Endothelial cell of hepatic sinusoid (primary cell): ENCODE measurements around the gene C6orf89.

Source experiments
- in situ Hi-C: cut with HindIII; loops from 2 replicates; pipeline ENCODE4 v1.10.0; 2017; ENCODE audit warnings: low sequenced_read_pairs

The C6orf89 gene

DNA sequence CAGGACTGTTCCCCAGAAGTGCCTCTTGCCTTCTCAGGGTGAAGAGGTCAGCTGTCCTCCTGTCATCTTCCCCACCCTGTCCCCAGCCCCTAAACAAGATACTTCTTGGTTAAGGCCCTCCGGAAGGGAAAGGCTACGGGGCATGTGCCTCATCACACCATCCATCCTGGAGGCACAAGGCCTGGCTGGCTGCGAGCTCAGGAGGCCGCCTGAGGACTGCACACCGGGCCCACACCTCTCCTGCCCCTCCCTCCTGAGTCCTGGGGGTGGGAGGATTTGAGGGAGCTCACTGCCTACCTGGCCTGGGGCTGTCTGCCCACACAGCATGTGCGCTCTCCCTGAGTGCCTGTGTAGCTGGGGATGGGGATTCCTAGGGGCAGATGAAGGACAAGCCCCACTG is 78.6 kb downstream of the C6orf89 start:
- in situ Hi-C loops = no loop called here

DNA sequence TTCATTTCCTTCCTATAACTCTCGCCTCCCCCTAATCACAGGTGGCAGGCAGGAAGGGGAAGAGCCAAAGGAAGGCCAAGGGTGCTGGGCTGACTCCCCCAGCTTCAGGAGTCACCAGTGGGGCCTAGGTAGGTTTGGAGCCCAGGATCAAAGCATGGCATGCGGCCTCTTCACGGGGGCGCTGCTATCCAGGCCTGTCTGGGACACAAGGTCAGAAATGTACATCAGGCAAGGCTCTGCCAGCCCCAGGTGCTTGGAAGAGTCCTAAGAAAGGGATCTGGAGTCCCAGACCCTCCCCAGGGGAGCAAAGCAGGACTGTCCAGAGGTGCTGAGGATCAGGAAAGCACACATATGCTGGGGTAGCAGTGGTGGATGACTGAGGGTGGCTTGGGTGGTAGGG is 79.2 kb downstream of the C6orf89 start:
- in situ Hi-C loops = no loop called here

DNA sequence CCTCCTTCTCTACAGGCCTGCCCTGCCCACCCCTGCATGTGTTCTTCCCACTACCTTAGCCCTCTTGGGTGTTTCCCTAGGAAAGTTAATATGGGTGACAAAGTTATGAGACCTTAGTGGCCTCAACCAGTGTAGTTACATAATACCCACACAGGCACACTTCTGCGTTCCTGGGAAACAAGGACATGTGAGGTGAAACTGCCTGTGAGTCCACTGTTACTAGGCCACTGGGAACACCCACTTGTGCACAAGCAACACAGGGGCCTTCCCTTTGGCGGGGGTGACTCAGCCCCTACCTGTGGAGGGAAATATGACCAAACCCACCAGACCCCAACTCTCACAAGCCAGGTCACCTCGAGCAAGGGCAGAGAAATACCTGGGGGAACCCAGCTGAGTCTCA is 81.5 kb downstream of the C6orf89 start:
- in situ Hi-C loops = no loop called here

DNA sequence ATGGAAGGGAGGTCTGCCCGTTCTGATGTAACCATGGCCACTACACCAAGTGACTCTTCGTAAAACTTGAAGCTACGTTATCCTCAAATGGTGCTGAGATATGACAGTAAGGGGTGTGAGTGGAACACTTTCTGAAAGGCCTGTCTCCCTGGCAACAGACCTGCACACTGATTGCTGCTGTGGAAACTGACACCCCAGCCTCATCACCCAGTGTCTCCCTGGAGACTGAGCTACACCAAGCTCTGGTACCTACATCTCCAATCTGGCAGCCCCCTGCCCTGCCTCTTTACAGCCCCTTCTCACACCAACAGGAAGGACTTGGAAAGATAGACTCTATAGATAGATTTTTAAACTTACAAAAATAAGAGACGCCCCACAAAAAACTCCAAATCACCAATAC is 82.0 kb downstream of the C6orf89 start:
- in situ Hi-C loops = no loop called here

DNA sequence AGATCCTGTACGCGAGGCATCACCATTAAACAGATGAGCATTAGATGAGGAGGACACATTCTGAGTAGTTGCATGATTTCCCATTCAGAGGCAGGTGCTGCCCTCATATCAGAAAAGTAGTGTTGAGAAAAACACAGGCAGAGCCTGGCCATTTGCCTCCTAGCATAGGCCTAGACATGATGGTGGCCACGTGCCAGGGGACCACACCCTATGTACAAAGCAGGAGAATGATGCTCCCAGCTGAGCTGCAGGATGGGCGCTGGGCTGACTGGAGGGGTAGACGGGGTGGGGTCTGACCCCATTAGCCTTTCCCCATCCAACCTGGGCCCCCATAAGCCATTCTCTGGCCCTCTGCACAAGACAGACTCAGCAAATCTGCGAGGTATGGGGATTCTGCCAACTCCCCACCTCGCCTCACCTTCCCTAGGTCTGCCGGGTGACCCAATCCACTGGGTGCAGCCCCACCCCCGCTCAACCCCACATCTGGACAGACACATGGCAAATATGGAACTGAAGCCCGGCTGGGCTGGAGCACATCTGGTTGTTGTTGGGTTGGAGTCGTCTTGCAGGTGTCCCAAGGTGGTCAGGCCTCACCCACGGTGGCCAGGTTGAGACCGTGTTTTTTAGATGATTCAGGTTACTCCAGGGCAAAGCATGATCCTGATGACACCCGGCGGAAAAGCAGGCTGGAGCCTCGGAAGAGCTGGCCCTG is 82.7 kb downstream of the C6orf89 start:
- in situ Hi-C loops = no loop called here

DNA sequence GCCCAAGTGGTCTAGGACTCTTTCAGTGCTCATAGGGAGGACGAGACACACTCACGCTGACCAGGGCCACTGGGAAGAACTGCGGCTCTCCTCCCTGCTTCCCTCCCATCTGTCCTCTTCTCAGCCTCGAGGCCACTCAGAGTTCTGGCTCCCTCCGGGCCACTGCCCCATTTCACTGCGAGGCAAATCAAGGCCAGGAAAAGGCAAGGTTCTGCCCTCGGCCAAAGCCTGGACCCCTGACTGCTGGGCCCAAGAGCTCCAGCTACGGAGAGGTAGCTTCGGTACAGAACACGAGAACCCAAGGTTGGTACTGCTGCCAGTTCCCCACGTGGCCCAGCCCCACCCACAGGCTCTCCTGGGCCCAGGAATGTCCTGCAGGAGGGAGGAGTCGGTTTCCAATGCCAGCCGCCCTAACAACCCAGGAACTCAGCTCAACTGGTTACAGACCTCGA is 83.5 kb downstream of the C6orf89 start:
- in situ Hi-C loops = no loop called here

DNA sequence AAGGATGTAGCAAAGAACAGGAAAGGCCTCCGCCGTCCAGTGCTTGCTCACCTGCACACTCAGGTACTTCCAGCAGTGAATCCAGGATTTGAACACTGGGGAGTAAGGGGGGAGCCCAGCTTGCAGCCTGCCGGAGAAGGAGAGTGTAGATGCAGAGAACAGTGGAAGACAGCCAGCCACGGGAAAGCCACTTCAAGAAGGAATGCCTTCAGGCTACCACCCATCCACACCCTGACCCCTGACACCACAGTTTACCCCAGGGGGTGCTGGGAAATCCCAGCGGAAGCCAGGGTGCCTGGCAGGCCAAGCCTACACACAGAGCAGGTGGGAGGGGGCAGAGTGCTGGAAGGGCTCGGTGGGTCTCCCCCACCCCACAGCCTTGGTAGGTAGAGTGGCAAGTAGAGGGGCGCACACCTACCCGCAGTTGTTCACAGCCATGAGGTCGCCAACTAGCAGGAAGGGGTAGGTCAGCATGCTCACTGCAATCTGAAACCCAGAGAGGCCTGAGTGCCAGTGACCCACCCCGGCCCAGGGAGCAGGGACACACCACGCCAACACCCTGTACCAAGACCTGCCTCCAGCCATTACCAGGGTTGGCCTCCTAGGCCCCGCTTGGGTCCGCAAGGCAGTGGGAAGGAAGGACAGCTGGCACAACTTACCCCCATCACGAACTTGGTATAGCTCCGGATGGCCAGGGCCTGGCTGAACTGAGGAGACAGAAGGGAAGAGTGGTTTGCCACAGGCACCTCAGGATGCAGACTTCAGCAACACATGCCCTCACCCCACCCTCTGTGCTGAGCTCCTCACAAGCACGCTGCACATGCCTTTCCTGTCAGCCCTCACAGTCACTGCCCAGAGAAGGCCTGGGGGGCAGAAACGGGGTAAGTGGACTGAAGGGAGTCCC is 84.5 kb downstream of the C6orf89 start:
- in situ Hi-C loops = no loop called here

DNA sequence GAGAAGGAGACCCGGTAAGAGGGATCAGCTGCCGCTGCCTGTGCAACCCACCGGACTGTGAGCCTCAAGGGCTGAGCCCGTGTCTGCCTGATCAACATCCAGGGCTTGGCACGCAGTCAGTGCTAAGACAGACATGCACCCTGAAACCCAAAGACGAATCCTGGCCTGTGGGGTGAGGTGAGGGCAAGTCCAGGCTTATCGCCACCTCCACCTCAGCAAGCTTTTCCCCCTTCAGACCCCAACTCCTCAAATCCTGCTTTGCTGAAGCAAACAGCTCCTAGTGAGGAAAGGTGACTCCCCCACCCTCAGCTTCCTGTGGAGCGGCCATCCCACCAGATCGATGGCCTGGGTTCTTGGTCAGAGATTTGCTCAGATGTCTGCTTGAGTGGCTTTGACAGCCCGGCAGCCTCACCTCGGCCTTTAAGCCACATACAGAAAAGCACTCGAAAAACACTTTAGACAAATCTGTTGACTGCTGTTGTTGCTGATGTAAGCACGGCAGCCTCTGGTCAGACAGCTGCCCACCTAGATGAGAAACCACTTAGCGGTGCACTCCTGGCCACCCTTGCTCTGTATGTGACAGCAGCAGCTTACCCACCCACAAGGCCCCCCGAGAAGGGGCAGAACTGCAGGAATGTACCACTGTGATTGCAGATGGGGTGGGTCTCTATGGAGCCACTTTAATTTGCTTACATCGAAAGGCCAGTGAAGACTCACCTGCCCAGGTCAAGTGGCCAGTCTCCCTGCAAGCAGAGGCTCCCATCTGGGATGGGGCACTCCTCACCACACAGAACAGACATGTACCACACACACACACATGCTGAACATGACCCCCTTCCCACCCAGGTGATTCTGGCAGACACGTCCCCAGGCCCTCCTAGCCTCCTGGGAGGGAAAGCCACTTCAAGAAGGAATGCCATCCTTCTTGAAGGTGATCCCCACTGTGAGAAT is 85.4 kb downstream of the C6orf89 start:
- in situ Hi-C loops = no loop called here

DNA sequence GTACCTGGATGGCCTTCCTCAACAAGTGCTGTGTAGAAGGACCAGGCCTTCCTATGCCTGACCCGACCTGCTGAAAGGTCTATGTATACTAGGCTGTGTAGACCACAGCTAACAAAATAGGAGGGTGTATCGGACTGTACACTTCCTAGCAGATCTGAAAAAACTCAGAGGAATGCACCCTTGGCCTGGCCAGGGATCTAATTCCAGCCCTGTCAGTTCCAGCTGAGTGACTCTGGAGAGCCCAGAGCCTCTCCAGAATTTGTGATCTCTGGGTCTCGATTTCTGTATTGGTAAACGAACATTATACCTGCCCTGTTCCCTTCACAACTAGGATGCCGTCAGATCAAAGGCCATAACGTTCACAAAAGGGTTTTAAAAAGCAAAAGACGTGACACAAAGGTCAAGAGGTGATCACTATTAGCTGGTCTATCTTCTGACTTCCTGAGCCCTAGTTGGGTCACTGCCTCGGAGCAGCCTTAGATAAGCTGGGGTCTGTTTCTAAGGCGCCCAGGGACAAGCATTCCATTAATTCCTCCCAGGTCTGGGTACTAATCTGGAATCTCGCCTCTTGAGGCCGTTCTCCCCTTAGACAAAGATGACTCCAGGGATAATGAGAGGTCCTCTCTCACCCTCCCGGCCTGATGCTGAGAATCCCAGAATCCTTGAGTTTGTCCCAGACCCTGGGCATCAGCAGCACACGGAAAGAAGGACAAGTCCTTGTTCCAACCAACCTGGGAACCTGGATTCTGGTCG is 86.3 kb downstream of the C6orf89 start:
- in situ Hi-C loops = no loop called here

DNA sequence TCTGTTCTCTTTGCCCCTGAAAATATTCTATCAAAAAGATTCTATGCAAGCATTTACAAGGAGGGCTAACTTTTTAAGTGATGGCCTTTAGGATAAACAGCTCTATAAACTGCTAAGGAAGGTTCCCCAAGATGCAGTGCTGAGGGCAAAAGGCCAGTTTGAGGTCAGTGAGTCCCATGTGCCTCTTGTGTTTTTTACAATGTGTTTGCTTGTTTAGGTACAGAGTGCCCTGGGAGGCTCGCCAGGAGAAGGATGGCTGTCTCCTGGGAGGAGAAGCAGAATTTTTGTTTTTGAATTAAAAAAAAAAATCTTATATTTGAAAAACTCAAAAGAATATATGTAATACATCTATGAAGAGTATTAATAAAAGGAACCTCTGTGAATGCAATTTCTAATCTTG is 87.4 kb downstream of the C6orf89 start:
- in situ Hi-C loops = no loop called here

DNA sequence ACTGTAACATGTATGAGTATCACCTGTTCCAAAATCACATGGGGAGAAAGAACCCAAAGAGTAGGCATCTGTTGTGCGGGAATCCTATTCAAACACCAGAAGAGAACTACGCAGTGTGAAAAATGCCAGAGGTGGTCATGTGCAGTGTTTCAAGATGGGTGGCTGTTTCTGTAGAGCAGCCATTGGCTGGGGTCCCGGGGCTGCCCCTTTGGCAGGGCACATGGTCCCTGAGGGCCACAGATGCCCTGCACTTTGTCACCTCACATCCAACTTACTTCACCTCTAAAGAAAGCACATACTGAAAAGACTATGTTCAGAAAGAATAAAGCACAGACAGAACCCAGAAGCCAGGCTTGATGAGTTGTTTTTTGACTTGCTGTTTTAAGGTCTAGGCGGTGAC is 87.9 kb downstream of the C6orf89 start:
- in situ Hi-C loops = no loop called here

DNA sequence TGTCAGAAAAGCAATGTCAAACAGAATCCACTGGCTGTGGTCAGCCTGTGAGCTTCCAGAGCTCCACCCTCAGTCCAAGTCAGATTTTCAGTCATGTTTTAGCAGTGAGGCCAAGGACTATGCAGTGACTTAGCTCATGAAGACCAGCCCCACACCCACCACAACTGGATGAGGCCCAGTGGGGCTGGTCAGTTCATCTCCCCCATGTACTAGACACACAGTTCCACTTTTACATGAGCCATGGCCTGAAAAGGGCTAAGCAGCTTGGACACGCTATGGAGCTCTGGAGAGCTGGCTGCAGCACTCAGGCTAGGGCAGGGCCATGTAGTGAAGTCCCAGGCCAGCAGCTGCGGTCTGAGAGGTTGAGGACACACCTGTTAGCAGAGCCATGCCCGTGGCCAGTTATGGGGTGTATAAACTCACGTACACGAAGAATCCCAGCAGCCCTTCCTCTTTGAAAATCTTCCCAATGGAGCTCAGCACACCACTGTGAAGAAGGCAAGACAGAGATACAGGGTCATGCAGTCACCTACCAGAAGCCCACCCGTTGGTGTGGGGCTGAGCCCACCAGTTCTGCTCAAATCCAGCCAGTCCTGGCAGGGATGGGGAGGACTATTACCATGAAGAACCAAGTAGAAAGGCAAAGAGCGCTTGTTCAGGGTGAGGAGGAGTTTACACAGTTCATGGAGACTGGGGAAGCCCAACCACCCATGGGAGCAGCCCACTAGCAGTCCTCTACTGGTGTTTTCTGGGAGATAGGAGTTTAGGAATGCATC is 89.7 kb downstream of the C6orf89 start:
- in situ Hi-C loops = no loop called here

DNA sequence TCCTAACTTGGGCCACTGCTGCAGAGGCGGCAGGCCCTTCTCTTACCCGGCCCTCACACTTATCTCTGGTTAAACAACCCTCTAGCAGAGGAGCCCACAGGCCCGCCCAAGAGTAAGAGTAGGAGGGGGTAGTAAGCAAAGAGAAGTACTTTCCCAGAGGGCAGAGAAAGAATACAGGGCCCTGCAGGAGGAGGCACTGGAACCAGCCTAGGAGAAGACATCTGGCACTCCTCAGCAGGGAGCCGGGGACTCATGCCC is 90.2 kb downstream of the C6orf89 start:
- in situ Hi-C loops = no loop called here

DNA sequence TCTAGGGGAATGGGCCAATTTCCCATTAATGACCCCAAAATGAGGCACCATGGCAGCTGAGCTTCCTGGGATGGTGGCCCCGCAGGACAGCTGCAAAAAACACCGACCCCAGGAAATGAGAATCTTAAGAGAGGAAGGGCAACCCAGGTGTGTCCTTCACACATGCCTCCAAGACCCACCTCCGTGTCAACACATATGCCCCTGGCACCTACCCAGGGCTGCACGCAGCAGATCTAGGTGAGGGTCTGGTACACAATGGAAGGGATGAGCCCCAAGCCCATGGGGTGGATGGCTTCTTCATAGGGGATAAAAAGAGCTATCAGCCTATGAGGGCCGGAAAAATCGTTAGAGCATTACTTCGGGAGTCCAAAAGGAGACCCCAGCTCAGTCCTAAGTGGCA is 90.8 kb downstream of the C6orf89 start:
- in situ Hi-C loops = no loop called here

DNA sequence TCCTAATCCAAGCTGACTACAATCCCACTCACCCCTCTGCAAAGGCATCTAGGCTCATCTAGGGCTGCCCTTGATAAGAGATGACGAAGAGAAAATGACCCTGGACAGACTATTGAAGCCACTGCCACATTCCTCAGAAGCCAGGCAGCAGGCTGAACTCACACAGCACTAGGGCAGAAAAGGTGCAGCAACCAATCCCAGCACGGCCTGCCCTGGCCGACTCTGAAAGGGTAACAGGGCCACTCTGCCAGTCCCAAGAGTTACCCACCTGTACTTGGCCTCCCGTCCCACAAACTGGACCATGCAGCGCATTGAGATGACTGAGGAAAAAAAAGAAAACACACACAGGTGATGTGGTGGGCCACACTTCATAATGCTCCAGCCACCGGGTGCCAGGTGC is 91.2 kb downstream of the C6orf89 start:
- in situ Hi-C loops = no loop called here

DNA sequence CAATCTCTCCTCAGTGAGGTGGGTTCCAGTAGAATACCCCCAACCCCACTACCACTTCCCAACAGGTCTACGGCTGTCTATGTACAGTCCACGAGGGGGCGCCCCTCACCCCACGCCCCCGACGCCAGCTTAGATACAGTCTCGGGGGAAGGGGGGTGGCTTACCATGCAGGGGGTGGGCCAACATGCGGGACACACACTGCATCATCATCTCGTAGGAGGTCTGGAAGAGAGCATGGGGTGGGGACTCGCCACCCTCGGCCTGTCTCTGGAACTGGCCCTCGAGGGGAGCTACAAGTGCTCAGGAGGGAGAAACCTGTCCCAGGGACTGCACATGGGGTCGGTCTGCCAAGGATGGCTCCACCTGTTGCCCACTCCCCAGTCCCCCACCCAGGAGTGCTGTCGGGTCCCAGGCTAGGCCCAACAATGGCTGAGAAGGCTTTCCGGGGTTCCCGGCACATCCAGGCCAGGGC is 91.8 kb downstream of the C6orf89 start:
- in situ Hi-C loops = no loop called here
